Measurements from ENCODE around the gene INPP4B.

INPP4B gene

DNA sequence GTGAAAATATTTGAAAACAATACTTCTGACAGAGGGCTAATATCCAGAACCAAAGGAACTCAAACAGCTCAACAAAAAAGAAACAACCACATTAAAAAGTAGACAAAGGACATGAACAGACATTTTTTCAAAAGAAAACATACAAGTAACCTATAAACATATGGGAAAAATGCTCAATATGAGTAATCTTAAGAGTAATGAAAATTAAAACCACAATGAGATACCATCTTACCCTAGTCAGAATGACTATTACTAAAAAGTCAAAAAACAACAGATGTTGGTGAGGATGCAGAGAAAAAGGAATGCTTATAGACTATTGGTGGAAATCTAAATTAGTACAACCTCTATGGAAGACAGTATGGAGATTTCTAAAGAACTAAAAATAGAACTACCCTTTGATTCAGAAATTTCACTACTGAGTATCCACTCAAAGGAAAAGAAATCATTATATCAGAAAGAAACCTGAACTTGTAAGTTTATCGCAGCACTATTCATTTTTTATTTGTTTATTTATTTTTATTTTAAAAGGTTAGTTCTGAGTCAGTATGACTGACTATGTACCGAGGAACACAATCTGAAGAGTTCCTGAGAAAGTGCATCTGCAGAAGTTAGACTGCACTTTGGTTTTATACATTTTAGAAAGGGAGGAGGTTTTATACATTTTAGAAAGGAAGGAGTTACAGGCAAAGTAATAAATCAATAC, 231.3 kb downstream of the INPP4B start:
- TF ChIP-seq, protein P1, sequence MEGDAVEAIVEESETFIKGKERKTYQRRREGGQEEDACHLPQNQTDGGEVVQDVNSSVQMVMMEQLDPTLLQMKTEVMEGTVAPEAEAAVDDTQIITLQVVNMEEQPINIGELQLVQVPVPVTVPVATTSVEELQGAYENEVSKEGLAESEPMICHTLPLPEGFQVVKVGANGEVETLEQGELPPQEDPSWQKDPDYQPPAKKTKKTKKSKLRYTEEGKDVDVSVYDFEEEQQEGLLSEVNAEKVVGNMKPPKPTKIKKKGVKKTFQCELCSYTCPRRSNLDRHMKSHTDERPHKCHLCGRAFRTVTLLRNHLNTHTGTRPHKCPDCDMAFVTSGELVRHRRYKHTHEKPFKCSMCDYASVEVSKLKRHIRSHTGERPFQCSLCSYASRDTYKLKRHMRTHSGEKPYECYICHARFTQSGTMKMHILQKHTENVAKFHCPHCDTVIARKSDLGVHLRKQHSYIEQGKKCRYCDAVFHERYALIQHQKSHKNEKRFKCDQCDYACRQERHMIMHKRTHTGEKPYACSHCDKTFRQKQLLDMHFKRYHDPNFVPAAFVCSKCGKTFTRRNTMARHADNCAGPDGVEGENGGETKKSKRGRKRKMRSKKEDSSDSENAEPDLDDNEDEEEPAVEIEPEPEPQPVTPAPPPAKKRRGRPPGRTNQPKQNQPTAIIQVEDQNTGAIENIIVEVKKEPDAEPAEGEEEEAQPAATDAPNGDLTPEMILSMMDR (IDR thresholded peaks at IDR 0.05; ENCODE audit: extremely low read depth, missing control alignments), result no peak

DNA sequence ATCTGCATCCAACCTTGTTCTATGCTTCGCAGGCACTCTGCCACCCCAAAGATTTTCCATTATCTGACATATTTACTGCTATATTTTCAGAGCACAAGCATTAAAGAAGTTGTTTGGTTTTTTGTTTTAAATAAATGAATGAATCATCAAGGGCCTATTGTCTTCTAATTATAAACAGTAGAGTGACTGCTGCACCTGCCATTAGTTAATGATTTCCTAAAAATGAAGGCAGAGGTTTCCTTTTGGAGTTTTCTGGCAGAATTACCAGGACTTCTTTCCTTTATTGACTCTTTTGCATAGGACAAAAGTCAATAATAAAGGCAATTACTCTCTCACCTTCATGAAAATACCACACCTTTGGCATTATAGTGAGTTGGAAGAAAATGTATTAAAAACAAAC, 238.1 kb downstream of the INPP4B start:
- DNase-seq (ENCODE audit: low spot score), result no peak
- TF ChIP-seq, protein P1 (IDR thresholded peaks at IDR 0.05; ENCODE audit: extremely low read depth, missing control alignments), result no peak

More for the DNA sequence above, 231.3 kb downstream of the INPP4B start:
- DNase-seq (ENCODE audit: low spot score), result no peak

DNA sequence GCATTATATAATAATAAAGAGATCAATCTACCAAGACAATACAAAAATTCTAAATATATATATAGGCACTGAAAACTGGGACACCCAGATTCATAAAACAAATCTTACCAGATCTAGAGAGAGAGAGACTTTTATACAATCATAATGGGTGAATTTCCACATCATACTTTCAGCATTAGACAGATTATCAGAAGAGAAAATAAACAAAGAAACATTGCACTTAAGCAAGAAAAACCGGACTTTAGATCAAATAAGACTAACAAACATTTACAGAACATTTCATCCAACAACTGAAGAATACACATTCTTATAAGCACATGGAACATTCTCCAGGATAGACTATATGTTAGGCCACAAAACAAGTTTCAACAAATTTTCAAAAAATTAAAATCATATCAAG, 245.1 kb downstream of the INPP4B start:
- DNase-seq (ENCODE audit: low spot score), result no peak
- TF ChIP-seq, protein P1 (IDR thresholded peaks at IDR 0.05; ENCODE audit: extremely low read depth, missing control alignments), result no peak

DNA sequence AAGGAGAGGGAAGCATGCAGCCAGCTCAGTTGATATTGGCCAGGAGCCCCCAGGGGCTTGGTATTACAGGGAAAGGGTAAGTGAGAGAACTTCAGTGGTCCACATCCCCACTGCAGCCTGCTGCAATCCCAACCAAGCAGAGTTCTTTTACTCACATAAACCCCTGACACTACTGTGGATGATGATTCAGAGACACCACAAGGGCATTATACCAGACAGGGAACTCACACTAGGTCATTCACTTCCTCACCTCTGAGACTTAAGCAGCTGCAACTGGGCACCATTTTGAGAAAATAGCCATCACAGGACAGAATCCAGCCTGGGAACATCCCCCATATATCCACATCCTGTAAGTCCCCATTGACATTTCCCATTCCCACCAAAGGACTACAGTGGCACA, 248.0 kb downstream of the INPP4B start:
- no peak for DNase-seq (ENCODE audit: low spot score)
- TF ChIP-seq, protein P1 (IDR thresholded peaks at IDR 0.05; ENCODE audit: extremely low read depth, missing control alignments), result no peak

DNA sequence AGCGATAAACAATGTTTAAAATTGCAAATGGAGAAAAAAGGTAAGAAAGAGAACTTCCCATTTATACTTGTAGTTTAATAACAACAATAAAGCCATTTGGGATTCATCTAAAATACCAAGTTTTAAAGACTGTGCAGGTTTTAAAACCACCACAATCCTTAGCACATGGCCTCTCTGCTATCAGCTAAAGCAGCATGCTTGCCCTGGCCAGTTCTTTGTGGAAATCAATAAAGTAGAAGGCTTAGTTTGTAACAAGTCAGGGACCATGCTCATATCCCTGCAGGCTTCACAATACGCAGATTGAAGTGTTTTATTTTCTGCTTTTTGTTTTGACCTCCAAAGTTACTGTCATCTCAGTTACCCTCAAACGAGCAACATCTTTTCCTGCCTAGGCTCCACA, 249.5 kb downstream of the INPP4B start:
- TF ChIP-seq, protein P1 (IDR thresholded peaks at IDR 0.05; ENCODE audit: extremely low read depth, missing control alignments), result no peak
- DNase-seq (ENCODE audit: low spot score), result no peak

DNA sequence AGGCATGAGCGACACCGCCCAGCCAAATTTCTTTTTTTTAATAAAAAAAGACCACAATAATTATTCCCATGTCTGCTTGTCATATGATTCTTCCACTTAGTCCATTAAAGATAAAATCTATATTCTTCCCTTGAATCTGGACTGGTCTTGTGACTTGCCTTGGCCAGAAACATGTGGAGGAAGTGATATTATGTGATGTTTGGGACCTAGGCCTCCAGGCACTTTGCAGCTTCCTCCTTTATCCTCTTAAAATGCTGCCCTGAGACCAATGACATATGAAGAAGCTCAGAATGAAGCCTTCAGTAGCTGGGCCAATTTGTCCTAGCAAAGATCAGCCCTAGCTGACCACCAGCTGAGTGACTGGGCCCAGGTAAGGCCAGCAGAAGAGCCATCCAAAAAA, 250.0 kb downstream of the INPP4B start:
- TF ChIP-seq, protein P1 (IDR thresholded peaks at IDR 0.05; ENCODE audit: extremely low read depth, missing control alignments), result no peak
- DNase-seq (ENCODE audit: low spot score), result no peak

DNA sequence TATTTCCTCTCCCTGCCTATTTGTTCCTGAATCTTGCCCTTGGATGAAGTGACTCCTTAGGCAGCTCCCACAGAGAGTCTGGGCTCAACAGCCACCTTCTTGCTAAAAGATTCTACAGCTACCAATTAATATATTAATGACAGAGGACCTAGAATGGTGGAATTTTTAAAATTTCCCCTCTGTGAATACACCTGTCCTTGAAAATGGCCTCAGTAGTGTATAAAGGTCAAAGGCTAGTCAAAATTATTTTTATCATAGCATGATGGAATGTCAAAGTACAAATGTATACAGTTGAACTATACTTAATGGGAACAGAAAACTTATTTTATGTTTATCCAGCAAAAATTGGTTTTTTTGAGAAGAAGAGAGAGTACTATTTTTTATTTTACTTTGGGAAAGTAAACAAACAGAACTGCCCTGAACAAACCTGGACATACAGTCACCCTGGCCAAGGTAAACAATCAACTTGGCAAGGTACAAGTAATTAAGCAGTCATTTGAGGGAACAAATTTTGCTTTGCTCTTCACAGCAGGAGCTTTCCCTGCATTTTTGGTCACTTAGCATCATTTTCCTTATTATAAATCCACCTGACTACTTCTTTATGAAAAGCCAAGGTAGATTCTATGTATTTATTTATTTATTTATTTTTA, 250.8 kb downstream of the INPP4B start:
- no peak for DNase-seq (ENCODE audit: low spot score)
- TF ChIP-seq, protein P1 (IDR thresholded peaks at IDR 0.05; ENCODE audit: extremely low read depth, missing control alignments), result no peak

Measured in GM20000 (cell line).